Stimulated activated CD8-positive, alpha-beta memory T cell treated with anti-CD3 and anti-CD28 coated beads, Interleukin-12 subunit alpha, Interleukin-12 subunit beta, amount 100 ng/mL, for 1 hour (primary cell): ENCODE measurements around the gene PGS1.

Experiments used
- DNase-seq: peaks from one replicate; pipeline ENCODE4 v3.0.0-alpha.2; 2020; ENCODE audit warnings: low read depth

PGS1 gene

GRCh38 chr17:78346605-78347250 lies 31.7 kb upstream of the PGS1 start:
- no peak for DNase-seq

GRCh38 chr17:78347453-78347852 lies 31.0 kb upstream of the PGS1 start:
- no peak for DNase-seq

GRCh38 chr17:78348055-78348770 lies 30.2 kb upstream of the PGS1 start:
- no peak for DNase-seq

- no peak for DNase-seq
Observed at GRCh38 chr17:78349891-78350642, 28.4 kb upstream of the PGS1 start.

- DNase-seq: no peak
Observed at GRCh38 chr17:78351449-78352006, 26.9 kb upstream of the PGS1 start.

- no peak for DNase-seq
Observed at GRCh38 chr17:78353834-78354233, 24.6 kb upstream of the PGS1 start.

GRCh38 chr17:78355045-78355641 lies 23.3 kb upstream of the PGS1 start:
- DNase-seq: no peak

GRCh38 chr17:78355701-78356100 lies 22.7 kb upstream of the PGS1 start:
- DNase-seq: no peak

- peak; percentile 78 for DNase-seq
Observed at GRCh38 chr17:78356101-78356713, 22.2 kb upstream of the PGS1 start.

- no peak for DNase-seq
Observed at GRCh38 chr17:78357177-78357586, 21.3 kb upstream of the PGS1 start.

GRCh38 chr17:78357672-78358537 lies 20.5 kb upstream of the PGS1 start:
- DNase-seq: no peak

- no peak for DNase-seq
Observed at GRCh38 chr17:78358538-78359320, 19.7 kb upstream of the PGS1 start.

- DNase-seq: no peak
Observed at GRCh38 chr17:78359321-78359996, 19.0 kb upstream of the PGS1 start.

GRCh38 chr17:78359997-78360370 lies 18.5 kb upstream of the PGS1 start, which contains the start of gene SOCS3:
SOCS3 (minus strand) TSS chr17:78360077; CDS start chr17:78359095, 982 bp downstream.
- DNase-seq: peak; percentile 90

- peak; percentile 85 for DNase-seq
Observed at GRCh38 chr17:78360371-78361224, 17.9 kb upstream of the PGS1 start.

- no peak for DNase-seq
Observed at GRCh38 chr17:78361225-78361701, 17.2 kb upstream of the PGS1 start.

GRCh38 chr17:78362232-78362631 lies 16.2 kb upstream of the PGS1 start:
- no peak for DNase-seq

GRCh38 chr17:78362671-78363070 lies 15.8 kb upstream of the PGS1 start:
- no peak for DNase-seq
